Gastroesophageal sphincter (tissue), 3 donors: ENCODE data around the gene COG6.

Experiments
- POLR2AphosphoS5 ChIP-seq: sonication (generic); formaldehyde crosslinking; IDR thresholded peaks from one replicate; pipeline ENCODE4 v1.6.1; 2017; ENCODE audit warnings: antibody characterized with exemption
- TF ChIP-seq, protein P1 (sequence below), 4 experiments: fragments of 200-600 bp in 2 of 4; fragments of 450-650 bp in 2 of 4; sonication (generic) in 1 of 4; IDR thresholded peaks; one replicate each; pipeline ENCODE4 v1.5.1; 2017 to 2019; ENCODE audit warnings: antibody characterized with exemption in 4 of 4, mild to moderate bottlenecking in 2 of 4, moderate library complexity in 2 of 4

DNA sequence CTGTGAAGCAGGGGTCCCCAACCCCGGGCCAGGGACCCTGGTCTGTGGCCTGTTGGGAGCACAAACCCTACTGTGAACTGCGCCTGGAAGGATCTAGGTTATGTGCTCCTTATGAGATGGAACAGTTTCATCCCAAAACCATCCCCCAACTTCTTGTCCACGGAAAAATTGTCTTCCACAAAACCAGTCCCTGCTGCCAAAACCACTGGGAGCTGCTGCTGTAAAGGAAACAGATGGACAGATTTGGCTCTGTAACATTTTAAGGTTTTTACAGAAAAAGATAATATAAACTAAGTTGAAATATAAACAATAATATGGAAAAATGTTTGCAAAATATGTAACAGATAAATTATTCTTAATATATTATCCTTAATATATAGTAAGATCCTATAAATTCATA, 73.7 kb downstream of the COG6 start:
- TF ChIP-seq POLR2AphosphoS5, result no peak
- TF ChIP-seq, protein P1, sequence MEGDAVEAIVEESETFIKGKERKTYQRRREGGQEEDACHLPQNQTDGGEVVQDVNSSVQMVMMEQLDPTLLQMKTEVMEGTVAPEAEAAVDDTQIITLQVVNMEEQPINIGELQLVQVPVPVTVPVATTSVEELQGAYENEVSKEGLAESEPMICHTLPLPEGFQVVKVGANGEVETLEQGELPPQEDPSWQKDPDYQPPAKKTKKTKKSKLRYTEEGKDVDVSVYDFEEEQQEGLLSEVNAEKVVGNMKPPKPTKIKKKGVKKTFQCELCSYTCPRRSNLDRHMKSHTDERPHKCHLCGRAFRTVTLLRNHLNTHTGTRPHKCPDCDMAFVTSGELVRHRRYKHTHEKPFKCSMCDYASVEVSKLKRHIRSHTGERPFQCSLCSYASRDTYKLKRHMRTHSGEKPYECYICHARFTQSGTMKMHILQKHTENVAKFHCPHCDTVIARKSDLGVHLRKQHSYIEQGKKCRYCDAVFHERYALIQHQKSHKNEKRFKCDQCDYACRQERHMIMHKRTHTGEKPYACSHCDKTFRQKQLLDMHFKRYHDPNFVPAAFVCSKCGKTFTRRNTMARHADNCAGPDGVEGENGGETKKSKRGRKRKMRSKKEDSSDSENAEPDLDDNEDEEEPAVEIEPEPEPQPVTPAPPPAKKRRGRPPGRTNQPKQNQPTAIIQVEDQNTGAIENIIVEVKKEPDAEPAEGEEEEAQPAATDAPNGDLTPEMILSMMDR (IDR thresholded peaks at IDR 0.05), result no peak
